Measurements from ENCODE around the gene POLR2E. TPM values are rescaled to one million over a fixed set of nuclear protein-coding genes. Genes with fewer than 3 reads are reported as not detected.
A peak's percentile ranks its signal among the peaks of the same experiment; 100 is the strongest.

POLR2E gene
- total and polyA plus RNA-seq, 9 of the 15 experiments (the other 6 are each of a cell fraction or from before 2014, with no cell fraction given) = 3.4 to 413 (median 244) TPM

GRCh38 chr19:1082928-1083816 lies 12.0 kb downstream of the POLR2E start (continued):
- TF ChIP-seq ZNF76 (CRISPR knock-in tag; IDR thresholded peaks at IDR 0.05; ENCODE audit: borderline replicate concordance) = no peak
- TF ChIP-seq DIDO1 (tag; IDR thresholded peaks at IDR 0.05; ENCODE audit: low read depth) = no peak
- TF ChIP-seq HEY1 (CRISPR knock-in tag; IDR thresholded peaks at IDR 0.05; ENCODE audit: borderline replicate concordance) = no peak
- TF ChIP-seq FIP1L1 (IDR thresholded peaks at IDR 0.05; ENCODE audit: low read depth, low read length, poor library complexity, severe bottlenecking) = peak; percentile 76
- TF ChIP-seq RBFOX2 (IDR thresholded peaks at IDR 0.05; ENCODE audit: low read depth, low read length) = peak; percentile 45; the same call in 1 of the 2 replicates
- no peak for TF ChIP-seq HNRNPLL (IDR thresholded peaks at IDR 0.05; ENCODE audit: low read depth, low read length, poor library complexity, severe bottlenecking)
- TF ChIP-seq SRSF9 (IDR thresholded peaks at IDR 0.05; ENCODE audit: borderline replicate concordance, low read depth, low read length) = no peak
- no peak for TF ChIP-seq PTRF (tag; IDR thresholded peaks at IDR 0.05)
- no peak for TF ChIP-seq ZNF184 (CRISPR knock-in tag; IDR thresholded peaks at IDR 0.05)
- peak; percentile 71 for TF ChIP-seq POLR2G (IDR thresholded peaks at IDR 0.05; ENCODE audit: low read depth, low read length)
- TF ChIP-seq OTX1 (CRISPR knock-in tag; IDR thresholded peaks at IDR 0.05) = no peak
- TF ChIP-seq TAF9B (IDR thresholded peaks at IDR 0.05; ENCODE audit: partially characterized antibody) = no peak
- peak; percentile 18 for TF ChIP-seq RBM22 (IDR thresholded peaks at IDR 0.05; ENCODE audit: low read depth, low read length, poor library complexity, severe bottlenecking)
- TF ChIP-seq LARP7 (IDR thresholded peaks at IDR 0.05) = no peak
- TF ChIP-seq FOS (IDR thresholded peaks at IDR 0.05; ENCODE audit: extremely low read depth, insufficient read length) = no peak
- no peak for TF ChIP-seq ERF (CRISPR knock-in tag; IDR thresholded peaks at IDR 0.05)
- no peak for TF ChIP-seq POU5F1 (IDR thresholded peaks at IDR 0.05; ENCODE audit: borderline replicate concordance, low read depth, low read length, partially characterized antibody)
- no peak for TF ChIP-seq GTF2B (IDR thresholded peaks at IDR 0.05; ENCODE audit: extremely low read depth, insufficient read length)
- no peak for TF ChIP-seq ZNF324 (CRISPR knock-in tag; IDR thresholded peaks at IDR 0.05)
- no peak for TF ChIP-seq ATF6 (CRISPR knock-in tag; IDR thresholded peaks at IDR 0.05)
- TF ChIP-seq ZBTB5 (IDR thresholded peaks at IDR 0.05) = no peak
- TF ChIP-seq CBFA2T2 (conservative IDR thresholded peaks at IDR 0.05) = no peak

Data from K562 (cell line).